Kasumi-1 (cell line): ENCODE measurements around the gene GFRA1.
"Not testable (repeated sequence)": the region's sequence is repeated elsewhere in the genome, so short reads cannot be mapped to it uniquely, and the experiment has no call there.

Experiments
- DNase-seq, 2 experiments: peaks; one replicate each; lab custom pipeline; 2025; lab: John Stamatoyannopoulos, UW

Gene GFRA1

DNA sequence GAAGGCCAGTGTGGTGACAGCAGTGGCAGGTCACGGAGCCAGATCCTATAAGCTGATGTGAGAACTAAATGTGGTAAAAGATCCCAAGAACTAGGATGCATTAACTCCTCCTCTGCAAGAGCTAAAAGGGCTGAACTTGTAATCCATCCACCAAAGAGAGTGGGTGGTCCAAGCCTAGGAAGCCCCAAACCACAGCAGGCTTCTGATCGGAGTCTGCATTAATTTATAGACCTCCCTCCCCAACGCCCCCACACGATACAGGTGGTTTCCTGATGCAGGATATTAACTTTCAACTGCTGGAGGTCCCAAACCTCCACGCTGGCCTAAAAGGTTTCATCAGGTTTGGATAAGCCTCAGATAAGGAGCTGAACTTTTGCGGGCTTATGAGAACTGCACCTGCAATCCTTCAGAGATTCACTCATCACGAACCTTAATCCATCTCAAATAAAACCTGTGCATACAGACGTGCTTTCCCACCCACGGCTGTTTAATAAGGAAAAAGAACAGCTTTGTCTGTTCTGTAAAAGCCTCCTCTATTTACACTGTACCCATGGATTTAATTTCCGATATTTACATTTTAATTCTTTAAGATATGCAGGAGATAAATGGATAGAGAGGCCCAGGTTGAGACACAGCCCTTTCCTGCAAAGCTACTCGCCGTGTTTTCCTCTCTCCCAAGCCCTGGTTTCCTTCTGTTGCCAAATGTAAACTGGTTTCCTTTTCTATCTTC, 74.9 kb downstream of the GFRA1 start:
- no peak for DNase-seq

DNA sequence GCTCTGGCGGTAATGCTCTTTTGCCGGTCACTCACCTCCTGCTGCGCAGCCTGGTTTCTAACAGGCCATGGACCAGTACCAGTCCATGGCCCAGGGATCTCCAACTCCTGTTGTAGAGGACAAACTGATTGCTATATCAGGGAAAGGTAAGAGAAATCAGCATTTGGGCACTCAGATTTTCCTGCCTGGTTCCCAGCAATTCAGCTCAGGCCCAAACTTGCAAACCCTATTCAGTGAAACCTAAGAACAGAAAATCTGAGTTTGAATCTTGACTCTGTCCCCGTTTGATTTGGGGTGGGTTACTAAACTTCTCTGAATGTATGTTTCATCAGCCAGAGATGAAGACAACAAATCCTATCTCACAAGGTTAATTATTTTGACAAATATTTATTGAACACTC, 77.4 kb downstream of the GFRA1 start:
- no peak for DNase-seq

DNA sequence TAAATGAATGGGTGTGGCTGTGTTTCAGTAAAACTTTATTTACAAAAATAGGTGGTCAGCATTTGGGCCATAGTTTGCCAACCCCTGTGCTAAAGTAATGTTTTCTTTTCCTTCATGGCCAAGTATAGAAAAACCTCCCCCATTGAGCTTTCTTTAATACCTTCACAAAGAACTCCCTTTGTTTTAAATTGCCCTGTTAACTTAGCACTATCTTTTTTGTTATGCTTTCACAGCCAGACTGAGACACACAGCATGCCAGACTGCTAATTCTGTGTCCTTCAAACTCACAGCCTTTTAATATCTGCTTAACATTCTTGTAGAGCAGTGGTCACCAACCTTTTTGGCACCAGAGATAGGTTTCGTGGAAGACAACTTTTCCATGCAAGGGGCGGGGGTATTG, 78.0 kb downstream of the GFRA1 start:
- DNase-seq, result no peak

DNA sequence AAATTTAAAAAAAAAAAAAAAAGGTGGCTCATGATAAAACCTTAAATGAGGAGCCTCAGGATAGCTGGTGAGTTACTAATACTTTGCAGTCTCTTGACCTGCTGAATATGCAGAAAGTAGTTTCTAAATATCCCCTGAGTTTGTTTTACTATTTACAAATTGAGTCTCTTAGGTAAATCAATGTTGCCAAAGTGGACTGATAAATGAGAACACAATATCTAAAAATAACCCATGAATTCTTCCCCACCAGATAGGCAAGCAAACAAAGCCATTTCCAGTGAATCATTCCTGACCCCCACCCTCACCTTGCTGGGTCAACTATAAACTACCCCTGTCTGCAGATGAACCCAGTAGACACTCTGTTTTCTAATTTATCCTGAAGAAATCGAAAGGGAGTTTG, 78.9 kb downstream of the GFRA1 start:
- no peak for DNase-seq

DNA sequence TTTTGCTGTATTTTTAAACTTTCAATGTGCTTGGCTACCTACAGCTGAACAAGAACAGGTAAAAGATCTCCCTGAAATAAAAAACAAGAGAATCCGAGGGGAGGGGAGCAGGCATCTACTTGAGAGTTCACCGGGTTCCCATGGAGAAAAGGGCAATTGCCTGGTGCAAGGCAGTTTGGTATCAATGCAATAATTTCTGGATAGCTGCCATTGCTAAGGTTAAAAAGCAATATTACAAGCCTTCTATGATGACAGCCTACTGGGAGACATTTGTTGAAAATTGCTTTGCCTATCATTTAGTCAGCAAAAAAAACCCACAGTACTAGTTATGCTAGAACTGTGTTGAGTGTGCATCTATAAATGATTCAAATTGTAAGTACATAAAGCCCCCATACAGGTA, 82.1 kb downstream of the GFRA1 start:
- DNase-seq, result no peak

DNA sequence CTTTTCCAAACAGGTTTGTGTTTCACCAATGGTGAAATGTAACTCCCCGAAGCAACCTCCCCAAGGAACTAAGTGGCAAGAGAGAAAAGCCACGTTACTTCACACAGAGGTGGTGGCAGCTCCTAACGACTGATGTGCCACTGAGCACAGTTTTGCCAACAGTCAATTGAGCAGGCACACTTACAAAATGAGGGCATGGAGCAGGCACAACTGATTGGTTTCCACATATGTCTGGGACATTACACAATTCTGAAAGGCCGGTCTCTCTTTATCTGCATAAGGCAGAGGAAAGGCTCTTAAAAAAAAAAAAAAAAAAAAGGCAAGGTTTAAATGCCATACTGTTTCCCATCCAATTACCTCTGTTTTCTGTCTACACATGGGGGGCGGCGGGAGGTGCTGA, 86.7 kb downstream of the GFRA1 start:
- DNase-seq, result no peak

DNA sequence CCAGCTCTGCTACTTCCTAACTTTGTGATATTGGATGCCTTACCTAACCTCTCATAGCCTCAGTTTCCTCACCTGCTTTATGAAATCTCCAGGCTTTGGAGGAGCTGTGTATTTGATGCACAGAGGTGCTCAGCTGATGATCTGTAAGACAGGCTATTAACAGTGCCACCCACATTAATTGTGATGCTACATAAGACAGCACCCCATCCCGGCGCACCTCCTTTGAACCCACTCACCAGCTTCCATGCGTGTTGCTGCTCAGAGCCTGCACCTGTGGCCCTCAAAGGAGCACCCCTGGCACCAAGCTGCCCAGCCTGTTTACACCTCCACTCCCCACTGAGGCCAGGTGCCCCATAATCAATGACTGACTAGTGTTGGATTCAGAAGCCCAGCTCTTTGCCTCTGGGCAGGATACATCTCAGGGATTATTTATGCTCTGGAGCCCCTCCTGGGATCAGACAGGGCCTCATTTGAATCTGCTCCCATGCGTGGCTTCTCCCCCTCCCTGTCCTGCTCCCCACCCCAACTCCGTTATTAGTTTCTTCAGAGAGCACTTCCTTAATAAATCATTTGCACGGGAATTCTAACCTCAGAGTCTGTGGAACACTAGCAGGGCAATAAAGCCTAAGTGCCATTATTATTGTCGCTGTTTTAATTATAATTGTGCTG, 87.7 kb downstream of the GFRA1 start:
- no peak for DNase-seq

DNA sequence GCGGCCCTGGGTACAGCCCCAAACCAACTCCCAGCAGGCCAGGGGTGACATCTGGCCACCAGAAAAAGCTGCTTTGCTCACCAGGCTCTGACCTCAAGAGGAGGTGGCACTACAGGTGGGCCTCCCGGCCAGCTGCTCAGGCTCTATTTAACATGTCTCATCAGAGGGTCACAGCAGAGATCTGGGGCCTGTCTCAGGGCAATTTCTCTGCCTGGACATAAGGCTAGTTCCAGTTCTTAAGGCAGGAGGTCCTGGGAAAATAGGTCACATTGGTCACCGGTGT, 88.6 kb downstream of the GFRA1 start:
- DNase-seq, result no peak

DNA sequence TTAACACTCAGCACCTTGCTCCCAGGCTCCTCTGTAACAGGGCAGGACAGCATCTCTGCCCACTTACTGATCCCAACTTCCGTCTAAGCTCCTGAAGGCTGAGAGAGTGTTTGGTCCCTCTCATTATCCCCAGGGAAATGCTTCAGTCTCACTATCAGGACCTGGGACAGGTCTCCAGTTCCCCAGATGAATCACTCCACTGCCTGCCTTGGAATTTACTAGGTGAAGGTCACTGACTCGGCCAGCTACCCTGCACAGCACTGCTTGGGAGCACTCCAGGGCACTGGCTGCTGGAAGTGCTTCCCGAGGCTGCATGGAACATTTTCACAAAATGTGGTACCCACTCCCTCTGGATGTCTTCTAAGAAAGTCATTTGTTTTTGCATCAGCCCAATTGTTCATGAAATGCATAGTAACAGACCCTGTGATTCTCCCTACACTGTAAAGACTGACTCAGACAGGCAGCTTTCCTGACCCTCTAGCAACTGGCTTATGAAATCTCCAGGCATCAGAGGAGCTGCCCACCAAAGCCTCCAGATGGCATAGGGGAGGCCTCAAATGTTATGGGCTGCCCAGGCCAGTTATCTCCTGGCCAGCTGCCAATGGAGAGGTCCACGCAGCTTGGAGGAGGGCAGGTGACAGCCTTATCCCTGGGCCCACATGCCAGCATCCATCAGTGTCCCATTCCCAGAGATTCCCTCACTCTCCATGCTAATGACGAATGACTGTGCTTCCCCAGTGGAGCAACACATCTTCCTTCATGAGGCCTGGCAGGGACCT, 89.1 kb downstream of the GFRA1 start:
- no peak for DNase-seq

DNA sequence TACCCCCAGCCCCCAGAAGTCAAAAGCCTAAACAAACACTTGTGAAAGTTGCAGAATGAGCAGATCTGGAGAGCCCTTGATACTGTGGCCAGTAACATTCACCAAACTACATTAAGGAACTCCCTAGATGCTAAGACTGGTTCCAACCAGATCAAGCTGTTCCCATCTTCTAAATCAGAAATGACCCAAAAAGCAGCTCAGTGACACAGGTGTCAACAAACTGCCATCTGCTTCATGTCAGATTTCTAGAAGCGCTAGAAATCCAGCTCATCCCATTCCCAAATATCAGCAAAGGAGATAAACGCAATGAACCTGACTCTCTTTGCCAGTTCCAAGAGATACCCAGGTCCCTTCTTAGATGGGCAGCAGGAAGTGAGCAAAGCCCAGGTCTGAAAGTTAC, 90.6 kb downstream of the GFRA1 start:
- no peak for DNase-seq

DNA sequence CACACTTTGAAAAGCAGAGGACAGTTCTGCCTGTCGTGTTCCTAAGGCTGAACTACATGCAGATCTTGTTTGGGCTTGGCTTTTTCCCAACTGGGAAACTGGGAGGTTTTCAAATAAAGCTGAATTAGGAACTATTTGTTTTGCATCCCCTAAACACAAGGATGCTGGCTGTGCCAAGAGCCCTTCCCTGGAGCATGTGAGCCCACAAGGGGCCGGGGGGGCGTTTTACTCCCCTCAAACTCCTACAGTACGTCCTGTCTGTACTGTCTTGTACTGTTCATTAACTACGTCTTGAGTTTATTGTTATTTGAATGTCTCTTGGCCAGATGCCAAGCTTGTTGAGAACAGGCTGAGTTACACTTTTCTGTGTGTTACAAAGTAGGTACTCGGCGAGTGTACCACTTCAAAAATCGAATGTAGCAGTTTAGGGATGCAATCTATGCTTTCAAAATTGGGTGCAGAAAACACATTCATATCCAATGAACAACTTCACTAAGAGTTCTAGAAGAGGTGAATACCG, 94.9 kb downstream of the GFRA1 start:
- no peak for DNase-seq

DNA sequence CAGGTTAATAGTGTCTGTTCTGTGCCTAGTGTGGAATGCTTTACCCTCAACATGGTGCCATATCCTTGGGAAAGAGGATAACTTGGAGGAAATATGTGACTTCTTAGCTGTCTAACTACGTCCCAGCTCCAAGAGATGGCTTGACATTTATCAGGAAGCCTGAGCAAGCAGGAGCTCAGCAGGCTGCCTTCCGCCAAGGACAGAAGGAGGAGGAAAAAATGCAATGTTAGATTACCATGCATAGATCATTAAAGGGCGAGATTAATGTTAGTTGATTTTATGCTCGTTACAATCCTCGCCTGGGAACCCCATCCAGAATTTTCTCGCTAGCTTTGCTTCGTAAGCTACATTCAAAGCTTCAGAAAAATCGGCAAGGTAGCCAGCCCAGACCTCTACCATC, 97.8 kb downstream of the GFRA1 start:
- no peak for DNase-seq

DNA sequence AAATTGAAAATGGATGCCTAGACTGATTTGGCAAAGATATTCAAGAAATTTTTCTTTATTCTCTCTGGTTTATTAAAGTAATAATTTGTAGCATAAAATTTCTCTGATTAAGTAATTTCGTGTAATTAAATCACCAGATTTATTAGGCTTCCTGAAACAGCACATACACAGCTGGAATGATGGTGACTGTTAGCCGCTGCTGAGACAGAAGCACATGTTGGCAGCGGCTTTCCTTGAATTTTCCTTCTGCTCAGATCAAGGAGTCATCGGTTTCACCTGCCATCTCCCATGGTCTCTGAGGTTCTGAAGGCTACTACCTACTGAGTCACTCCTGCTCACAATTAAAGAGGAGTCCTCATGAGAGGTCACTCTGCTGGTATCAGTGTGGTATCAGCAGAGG, 101.5 kb downstream of the GFRA1 start:
- DNase-seq, result no peak

DNA sequence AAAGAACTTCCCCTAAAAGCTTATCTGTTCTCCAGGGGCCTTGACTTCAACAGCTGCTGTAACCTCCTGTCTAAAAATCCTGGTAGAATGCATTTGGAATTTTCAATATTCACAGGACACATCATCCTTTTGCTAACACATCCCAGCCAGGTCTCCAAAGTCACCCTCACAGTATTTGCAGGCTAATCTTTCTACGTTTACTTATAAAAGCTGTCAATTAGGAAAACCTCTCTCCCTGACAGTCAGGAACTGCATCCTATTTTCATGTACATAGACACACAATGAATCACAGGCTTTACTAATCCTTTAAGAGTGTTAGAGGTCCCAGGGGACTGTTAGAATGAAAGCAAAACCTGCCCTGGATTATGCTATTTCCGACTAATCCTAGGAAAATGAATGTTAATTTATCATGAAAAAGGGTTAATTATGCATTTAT, 102.2 kb downstream of the GFRA1 start:
- no peak for DNase-seq

DNA sequence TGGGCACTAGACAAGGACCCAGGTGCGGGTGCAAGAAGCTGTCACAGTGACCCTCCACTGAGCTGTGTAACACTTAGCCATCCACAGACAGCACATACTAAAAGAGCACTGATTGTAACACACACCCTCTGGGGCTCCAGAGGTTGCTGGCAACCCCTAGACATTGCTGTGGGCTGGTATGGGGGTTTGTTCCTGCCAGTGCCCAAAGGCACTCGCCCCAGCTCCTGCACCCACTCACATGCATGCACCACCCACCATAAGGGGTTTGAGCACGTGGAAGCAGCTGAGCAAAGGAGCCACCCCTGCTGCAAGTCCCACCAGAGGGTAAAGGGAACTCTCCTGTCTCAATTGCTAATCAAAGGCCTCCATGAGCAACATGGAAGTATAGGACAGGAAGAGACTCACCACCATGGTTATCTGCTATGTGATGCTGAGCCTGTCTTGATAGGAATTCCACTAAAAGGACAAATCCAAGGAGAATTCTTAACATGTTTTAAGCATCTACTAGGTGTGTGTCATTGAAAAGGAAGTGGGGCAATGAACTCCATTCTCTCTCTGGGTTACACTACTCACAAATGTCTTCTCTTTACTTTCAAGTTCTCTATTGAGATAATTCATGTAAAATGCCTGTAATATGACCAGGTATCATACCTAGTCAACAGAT, 103.1 kb downstream of the GFRA1 start:
- no peak for DNase-seq

DNA sequence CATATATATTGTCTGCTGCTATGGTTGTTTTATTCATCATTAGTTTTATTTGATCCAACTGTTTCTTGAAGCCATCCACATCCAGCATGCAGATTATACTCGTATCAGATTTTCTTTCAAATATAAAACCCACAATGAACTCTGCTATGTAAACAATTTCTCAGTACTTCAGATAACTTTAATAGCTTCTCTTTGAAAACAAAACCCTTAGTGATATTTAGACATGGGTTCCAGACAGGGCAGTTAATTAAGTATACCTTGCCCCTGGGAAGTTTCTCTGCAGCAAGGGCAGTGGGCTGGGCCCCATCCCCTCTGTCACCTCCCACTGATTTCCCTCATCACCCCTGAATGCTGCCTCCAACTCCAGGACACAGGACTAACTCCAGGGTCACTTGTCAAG, 104.3 kb downstream of the GFRA1 start:
- DNase-seq, result no peak

DNA sequence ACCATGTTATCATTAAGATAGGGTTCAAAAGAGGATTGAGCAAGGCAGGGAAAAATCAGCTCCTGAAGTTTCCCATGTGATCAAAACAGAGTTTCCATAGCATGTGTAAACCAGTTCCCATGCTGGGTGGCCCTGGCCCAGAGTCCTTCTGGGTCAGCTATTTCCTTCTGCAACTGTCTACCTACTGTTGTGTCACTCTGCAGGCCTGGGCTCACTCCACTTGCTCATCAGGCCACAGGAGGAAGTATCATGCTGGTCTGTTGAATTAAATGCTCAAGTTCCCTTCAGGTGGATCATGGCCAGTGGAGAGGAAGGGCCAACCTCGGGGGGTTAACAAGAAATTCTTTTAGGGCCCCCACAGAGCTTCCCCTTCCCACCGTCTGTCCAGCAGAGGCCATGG, 104.7 kb downstream of the GFRA1 start:
- DNase-seq, result no peak

DNA sequence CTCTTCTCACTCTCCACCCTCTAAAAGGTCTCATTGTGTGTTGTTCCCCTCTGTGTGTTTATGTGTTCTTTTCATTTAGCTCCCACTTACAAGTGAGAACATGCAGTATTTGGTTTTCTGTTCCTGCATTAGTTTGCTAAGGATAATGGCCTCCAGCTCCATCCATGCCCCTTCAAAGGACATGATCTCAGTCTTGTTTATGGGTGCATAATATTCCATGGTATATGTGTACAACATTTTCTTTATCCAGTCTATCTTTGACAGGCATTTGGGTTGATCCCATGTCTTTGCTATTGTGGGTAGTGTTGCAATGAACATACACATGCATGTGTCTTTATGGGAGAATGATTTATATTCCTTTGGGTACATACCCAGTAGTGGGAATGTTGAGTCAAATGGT, 107.1 kb downstream of the GFRA1 start:
- not testable (repeated sequence) for DNase-seq

DNA sequence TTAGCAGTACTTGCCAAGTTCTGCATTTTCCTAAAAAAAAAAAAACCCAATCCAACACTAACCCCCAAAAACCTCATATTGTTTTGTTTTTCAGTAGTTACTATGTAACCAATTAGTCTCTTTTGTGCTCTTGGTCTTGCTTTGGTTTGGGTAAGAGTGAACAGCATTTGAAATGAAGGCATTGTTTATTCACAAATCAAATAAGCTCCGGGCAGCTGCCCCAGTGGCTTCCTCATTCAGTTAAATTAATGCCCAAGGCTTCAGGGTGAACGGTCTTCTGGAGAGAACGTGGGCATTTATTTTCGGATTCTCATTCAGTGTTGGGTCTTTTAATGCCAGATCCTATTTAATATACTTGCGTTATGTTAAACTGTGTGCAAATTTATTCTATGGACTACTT, 108.7 kb downstream of the GFRA1 start:
- no peak for DNase-seq

DNA sequence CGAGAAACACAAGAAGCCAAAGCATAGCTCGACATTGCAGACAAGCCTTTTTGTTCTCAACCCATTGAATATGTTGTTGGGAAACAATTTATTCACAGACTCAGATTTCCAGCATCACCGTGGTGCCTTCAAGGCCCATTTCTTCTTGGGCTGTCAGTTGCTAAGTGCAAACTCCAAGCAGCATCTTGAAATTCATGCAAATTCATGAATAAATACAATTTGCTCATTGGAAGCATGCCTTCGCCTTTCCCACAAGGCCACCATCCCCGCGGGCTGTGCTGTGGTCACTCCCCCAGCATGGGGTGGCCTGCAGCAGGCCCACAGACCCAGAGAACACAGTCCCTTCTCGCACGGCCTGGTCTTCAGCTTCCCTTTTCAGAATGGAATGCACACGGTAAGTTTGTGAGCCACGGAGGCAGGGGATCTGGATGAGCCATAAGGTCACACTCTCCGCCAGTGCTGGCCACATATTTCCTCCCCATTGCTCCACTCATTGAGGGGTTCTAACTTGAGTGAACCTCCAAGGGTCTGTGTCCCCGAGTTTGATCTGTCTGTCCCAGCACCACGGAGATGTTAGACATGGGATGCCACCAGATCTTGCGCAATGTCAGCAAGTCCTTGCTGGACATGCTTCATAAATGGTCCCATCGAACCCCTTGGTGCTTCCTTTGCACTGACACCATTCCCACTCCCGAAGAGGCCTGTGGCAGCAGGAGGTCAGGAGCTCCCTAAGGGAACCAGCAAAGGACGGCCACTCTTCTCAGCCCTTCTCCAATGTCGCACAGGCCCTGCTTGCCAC, 109.5 kb downstream of the GFRA1 start:
- no peak for DNase-seq

DNA sequence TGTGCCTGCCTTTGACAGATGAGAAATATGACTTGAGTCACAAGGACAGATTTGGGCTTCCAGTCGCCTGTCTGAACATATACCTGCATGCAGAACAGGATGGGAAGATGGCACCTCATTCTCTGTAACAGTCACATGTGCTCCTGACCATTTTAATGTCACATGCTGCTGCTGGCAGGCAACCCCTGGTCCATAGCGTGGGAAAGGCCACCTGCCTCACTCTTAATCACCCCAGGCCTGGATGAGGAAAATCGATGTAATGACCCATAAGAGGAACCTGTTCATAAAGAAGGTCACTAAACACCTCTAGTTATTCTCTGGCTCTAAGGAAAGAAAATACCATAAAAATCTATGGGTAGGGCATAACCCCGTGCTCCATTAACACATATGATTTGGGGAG, 110.2 kb downstream of the GFRA1 start:
- no peak for DNase-seq

DNA sequence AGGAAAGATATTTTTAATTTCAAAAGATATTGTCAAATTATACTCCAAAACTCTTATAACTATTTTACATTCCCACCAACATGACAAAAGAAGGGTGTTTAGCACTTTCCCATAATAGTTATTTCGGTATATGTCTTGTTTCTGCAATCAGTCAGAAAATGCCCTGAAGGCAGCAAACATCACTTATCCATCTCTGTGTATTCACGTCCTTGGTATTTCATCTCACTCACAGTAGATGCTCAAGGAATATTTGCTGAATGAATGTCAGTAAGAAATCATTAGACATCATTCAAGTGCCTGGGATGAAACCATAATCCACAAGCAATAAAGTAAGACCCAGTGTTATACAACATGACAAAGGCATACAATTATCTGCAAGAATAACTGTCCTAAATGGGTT, 112.7 kb downstream of the GFRA1 start:
- no peak for DNase-seq
